Mucosa of descending colon (tissue), 3 donors: Measurements from ENCODE around the gene ABHD12. TPM values are rescaled to one million over a fixed set of nuclear protein-coding genes. Genes with fewer than 3 reads are reported as not detected.

ENCODE experiments used
- ATAC-seq: fragments of 200-7000 bp; cut with Tn5 transposase; one replicate; pipeline ENCODE4 v1.9.1; 2020; ENCODE audit warnings: mild to moderate bottlenecking, moderate library complexity
- DNase-seq, 3 donors: peaks; one replicate each; pipeline ENCODE4 v3.0.0-alpha.2; 2020
- H3K36me3 ChIP-seq: fragments of 200-600 bp; one replicate; pipeline ENCODE4 v1.8.0; 2021; ENCODE audit warnings: low read depth, mild to moderate bottlenecking
- H3K4me1 ChIP-seq: fragments of 200-600 bp; one replicate; pipeline ENCODE4 v1.8.0; 2021; ENCODE audit warnings: low read depth, mild to moderate bottlenecking
- H3K4me3 ChIP-seq: fragments of 200-600 bp; one replicate; pipeline ENCODE4 v1.8.0; 2021; ENCODE audit warnings: mild to moderate bottlenecking
- H3K9me3 ChIP-seq: fragments of 200-600 bp; one replicate; pipeline ENCODE4 v1.8.0; 2021; ENCODE audit warnings: mild to moderate bottlenecking
- CTCF ChIP-seq: fragments of 200-600 bp; IDR thresholded peaks from one replicate; pipeline ENCODE4 v1.8.0; 2022; ENCODE audit warnings: antibody characterized with exemption, mild to moderate bottlenecking
- intact Hi-C, 2 donors: fragments of 100-400 bp; cut with DNase I in 1 of 2; cut with micrococcal nuclease in 1 of 2; formaldehyde crosslinking; loops; one replicate each; pipeline versions ENCODE4 v1.11.0 to v1.11.1; 2022; cut with DNase I, micrococcal nuclease
- total RNA-seq, 3 donors: library from RNA; stranded (reverse); fragmentation: NEBNext Ultra II Directional in 2 of 3; extraction: Animal tissue kit (Norgen Biotek cat#: 25700) in 2 of 3; gene quantifications; one replicate each; pipeline versions ENCODE4 v1.2.1 to v1.2.4, GENCODE V29; 2021 to 2023
- donor health status: DM: no; HTN: no; CAD: no; lungs with moderate emphysema.
- donor health status: DM: no; HTN: no; CAD: no.
- donor health status: DM: no; HTN: yes; CAD: no.

The ABHD12 gene
- total RNA-seq, 3 donors from 2014 or later = 47.3 to 65.5 (median 59.5) TPM

- no peak for ATAC-seq
- Histone ChIP-seq H3K4me3 (no peak overlapping the region), H3K4me1 (no peaks in the 10 kb centered on the region), H3K36me3 (no peaks in the 10 kb centered on the region), H3K9me3 (no peaks in the 10 kb centered on the region)
- DNase-seq = no peak
- no peak for TF ChIP-seq CTCF
- intact Hi-C loops = no loop called here
These were observed 15.8 kb downstream of the ABHD12 start for GRCh38 chr20:25374842-25375241.

GRCh38 chr20:25372584-25373336 is 17.9 kb downstream of the ABHD12 start:
- no peak for TF ChIP-seq CTCF
- H3K9me3 ChIP-seq = no peaks in the 10 kb centered on the region
- intact Hi-C loops = no loop called here
- DNase-seq (no peak), ATAC-seq (no peak)
- no peak overlapping the region for H3K4me3 ChIP-seq
- no peaks in the 10 kb centered on the region for H3K36me3 ChIP-seq
- no peaks in the 10 kb centered on the region for H3K4me1 ChIP-seq

- no peaks in the 10 kb centered on the region for H3K9me3 ChIP-seq
- no peak overlapping the region for H3K4me3 ChIP-seq
- no peaks in the 10 kb centered on the region for H3K4me1 ChIP-seq
- intact Hi-C loops = no loop called here
- DNase-seq (no peak), ATAC-seq (no peak)
- no peak for TF ChIP-seq CTCF
- H3K36me3 ChIP-seq = no peaks in the 10 kb centered on the region
These were observed 20.7 kb downstream of the ABHD12 start for GRCh38 chr20:25369971-25370370.

GRCh38 chr20:25369529-25369928 is 21.1 kb downstream of the ABHD12 start:
- DNase-seq (no peak), ATAC-seq (no peak)
- no peaks in the 10 kb centered on the region for H3K9me3 ChIP-seq
- intact Hi-C loops = no loop called here
- no peaks in the 10 kb centered on the region for H3K36me3 ChIP-seq
- H3K4me3 ChIP-seq = no peak overlapping the region
- no peak for TF ChIP-seq CTCF
- no peaks in the 10 kb centered on the region for H3K4me1 ChIP-seq

- intact Hi-C loops = no loop called here
- TF ChIP-seq CTCF = no peak
- ATAC-seq = no peak
- no peaks in the 10 kb centered on the region for H3K36me3 ChIP-seq
- H3K9me3 ChIP-seq = no peaks in the 10 kb centered on the region
- H3K4me1 ChIP-seq = no peaks in the 10 kb centered on the region
- DNase-seq = no peak
- no peak overlapping the region for H3K4me3 ChIP-seq
These were observed 21.7 kb downstream of the ABHD12 start for GRCh38 chr20:25368976-25369375.
